Activated naive CD4-positive, alpha-beta T cell treated with anti-CD3 and anti-CD28 coated beads for 36 hours (primary cell): ENCODE data around the gene HOXD12. TPM values are rescaled to one million over a fixed set of nuclear protein-coding genes. Genes with fewer than 3 reads are reported as not detected.

Source experiments
- CTCF ChIA-PET: fragments of 350-600 bp; sonication (Branson Sonifier 250); formaldehyde crosslinking; loops from one replicate; lab custom pipeline; 2021; ENCODE audit warnings: antibody characterized with exemption; lab: Charles Lee
- DNase-seq: peaks from one replicate; pipeline ENCODE4 v3.0.0-alpha.2; 2020
- H3K27ac Mint-ChIP-seq: one replicate; pipeline ENCODE4 v1.8.0; 2021; ENCODE audit warnings: mild to moderate bottlenecking, mixed read lengths
- H3K27me3 Mint-ChIP-seq: one replicate; pipeline ENCODE4 v1.8.0; 2021; ENCODE audit warnings: low read depth, mixed read lengths
- H3K36me3 Mint-ChIP-seq: one replicate; pipeline ENCODE4 v1.8.0; 2021; ENCODE audit warnings: low read depth, mixed read lengths
- H3K4me1 Mint-ChIP-seq: one replicate; pipeline ENCODE4 v1.8.0; 2021; ENCODE audit warnings: low read depth, mixed read lengths
- H3K4me3 Mint-ChIP-seq: one replicate; pipeline ENCODE4 v1.8.0; 2021; ENCODE audit warnings: mild to moderate bottlenecking, moderate library complexity, mixed read lengths
- H3K9me3 Mint-ChIP-seq: one replicate; pipeline ENCODE4 v1.8.0; 2021; ENCODE audit warnings: mixed read lengths
- intact Hi-C: fragments of 100-400 bp; cut with micrococcal nuclease; formaldehyde crosslinking; loops from one replicate; pipeline ENCODE4 v1.15.1; 2023
- total RNA-seq, 2 experiments: library from RNA; stranded (reverse); gene quantifications; one replicate each; pipeline ENCODE4 v1.2.3, GENCODE V29; 2021

Gene HOXD12
- total RNA-seq, 2 experiments from 2014 or later = not detected

DNA sequence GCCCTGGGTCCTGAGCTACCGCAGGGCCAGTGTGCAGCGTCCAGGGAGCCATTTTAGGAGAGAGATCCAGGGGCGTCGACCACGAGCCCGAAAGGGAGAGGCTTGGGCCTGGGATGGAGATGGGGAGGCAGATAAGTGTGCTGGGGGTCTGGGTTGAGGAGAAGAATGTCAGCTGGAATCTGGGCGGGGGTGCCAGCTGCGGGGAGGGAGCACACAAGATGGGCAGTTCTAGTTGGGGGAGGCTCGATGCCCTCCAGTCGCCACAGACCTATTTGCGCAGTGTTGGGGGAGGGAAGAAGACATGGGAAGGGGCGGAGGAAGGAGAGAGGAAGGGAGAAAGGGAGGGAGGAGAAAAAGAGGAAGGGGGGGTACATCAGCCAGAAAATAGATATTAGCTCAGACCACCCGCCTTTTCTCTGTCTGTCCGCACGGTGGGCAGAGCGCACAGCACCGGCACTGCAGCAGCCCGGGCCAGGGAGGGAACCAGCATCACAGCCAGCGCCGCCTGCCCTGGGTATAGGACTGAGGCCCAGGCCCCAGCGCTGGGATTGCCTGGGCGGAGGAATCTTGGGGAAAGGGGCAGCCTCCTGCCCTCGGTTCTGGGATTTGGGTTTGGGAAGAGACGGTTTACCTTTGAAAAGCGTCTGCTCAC is 5.6 kb downstream of the HOXD12 start:
- Mint-ChIP-seq H3K9me3 (peaks cover 1% of the 10 kb centered on the region), H3K36me3 (peaks cover 3% of the 10 kb centered on the region), H3K4me1 (peaks cover 36% of the 10 kb centered on the region), H3K27me3 (peaks cover 79% of the 10 kb centered on the region), H3K4me3 (no peak overlapping the region), H3K27ac (no peak overlapping the region)
- intact Hi-C loops = no loop called here
- CTCF ChIA-PET = interaction anchor here (0.7 to 1.4 kb wide), 2 partner anchors 22 to 36 kb away, joined by 3 to 4 read pairs; no protein-coding TSS in a partner anchor
- no peak for DNase-seq

DNA sequence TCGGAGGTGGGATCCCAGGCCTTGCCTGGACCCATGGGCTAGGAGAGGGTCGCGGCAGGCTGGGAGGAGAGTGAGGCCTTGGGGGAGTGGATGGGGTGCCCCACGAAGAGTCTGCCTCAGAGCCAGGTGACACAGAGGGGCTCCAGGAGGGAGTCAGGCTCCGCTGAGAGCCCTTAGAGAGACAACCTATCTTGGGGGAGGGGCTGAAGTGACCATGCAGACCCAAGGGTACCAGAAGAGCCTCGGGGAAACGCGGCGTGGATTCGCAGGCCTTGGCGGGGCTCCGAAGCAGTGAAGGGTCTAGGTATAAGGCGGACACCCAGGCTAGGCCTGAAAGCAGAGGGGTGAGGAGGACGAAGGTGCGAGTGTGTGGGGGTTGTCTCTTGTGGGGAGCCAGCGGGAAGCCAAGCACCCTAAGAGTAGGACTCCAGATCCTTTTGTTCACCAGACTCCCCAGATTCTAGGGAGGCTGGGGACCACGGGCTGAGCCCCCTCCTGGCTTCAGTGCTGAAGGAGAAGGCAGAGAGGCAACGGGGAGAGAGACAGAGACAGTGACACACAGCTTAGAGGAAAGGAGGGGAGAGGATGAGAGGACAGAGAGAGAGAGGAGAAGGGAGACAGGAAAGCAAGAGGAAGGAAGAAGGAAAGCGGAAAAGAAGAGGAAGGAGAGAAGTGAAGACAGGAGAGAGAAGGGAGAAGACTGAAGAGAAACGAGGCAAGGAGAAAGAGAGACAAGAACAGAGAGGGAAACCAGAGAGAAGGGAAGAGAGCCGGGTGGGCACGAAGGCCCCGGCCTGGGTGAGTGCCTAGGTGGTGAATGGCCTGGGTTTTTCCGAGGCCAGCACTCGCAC is 6.4 kb downstream of the HOXD12 start:
- H3K27me3 Mint-ChIP-seq = peaks cover 80% of the 10 kb centered on the region
- no peak for DNase-seq
- peaks cover 36% of the 10 kb centered on the region for H3K4me1 Mint-ChIP-seq
- peaks cover 1% of the 10 kb centered on the region for H3K9me3 Mint-ChIP-seq
- H3K36me3 Mint-ChIP-seq = peaks cover 3% of the 10 kb centered on the region
- H3K27ac Mint-ChIP-seq = no peak overlapping the region
- H3K4me3 Mint-ChIP-seq = peak overlapping the region; percentile 30
- intact Hi-C loops = loop anchor here (2.0 kb wide), 1 partner anchor 15 kb away; no protein-coding TSS in a partner anchor
- CTCF ChIA-PET = interaction anchor here (1.6 kb wide), 1 partner anchor 8 kb away, joined by 4 read pairs; no protein-coding TSS in a partner anchor

DNA sequence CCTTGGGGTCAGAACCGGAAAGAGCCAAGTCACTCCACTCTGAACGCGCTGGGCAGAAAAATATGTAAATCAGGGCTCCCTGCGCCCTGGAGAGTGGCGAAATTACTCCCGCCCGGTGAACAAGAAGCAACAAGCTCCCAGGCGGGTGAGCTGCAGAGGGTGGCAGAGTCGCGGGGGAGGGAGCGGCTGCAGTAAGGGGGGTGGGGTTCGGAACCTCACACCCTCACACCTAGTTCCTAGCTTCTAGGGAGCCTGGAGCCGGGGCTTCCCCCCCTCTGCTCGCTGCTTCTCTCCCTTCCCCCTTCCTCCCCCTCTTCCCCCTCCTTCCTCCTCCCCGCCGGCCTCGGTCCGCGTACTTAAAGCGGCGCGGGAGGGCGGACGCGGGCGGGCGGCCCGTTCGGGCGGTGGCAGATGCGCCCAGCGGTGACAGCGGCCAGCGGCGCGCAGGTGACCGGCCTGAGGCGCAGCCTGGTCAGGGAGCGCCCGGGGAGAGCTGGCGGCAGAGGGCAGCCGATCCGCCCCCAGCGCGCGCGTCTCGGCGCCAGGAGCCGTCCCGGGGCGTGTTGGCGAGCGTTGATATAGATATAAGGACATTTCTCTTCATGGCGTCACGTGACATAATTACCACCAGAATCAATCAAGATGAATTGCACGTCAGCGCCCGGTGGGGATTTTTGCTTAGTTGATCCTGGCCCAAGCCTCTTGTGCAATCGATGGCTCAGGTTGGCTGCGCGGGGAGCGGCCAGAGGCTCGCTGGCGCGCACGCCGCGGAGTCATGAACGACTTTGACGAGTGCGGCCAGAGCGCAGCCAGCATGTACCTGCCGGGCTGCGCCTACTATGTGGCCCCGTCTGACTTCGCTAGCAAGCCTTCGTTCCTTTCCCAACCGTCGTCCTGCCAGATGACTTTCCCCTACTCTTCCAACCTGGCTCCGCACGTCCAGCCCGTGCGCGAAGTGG is 7.3 kb downstream of the HOXD12 start, which contains the start of gene HOXD11:
Gene HOXD11 (plus strand): TSS at position 700 of the 959 bp plus-strand sequence. CDS start 76 bp downstream, at position 776.
- DNase-seq = peak; percentile 30
- CTCF ChIA-PET = interaction anchor here (1.6 kb wide), 1 partner anchor 9 kb away, joined by 4 read pairs; no protein-coding TSS in a partner anchor

DNA sequence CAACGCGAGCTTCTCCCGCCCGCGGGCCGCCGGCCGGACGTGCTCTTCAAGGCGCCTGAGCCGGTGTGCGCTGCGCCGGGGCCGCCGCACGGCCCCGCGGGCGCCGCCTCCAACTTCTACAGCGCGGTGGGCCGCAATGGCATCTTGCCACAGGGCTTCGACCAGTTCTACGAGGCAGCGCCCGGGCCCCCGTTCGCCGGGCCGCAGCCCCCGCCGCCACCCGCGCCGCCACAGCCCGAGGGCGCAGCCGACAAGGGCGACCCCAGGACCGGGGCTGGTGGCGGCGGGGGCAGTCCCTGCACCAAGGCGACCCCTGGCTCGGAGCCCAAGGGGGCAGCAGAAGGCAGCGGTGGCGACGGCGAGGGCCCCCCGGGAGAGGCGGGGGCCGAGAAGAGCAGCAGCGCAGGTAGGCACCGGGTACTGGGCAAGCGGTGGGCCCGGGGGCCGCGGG is 8.2 kb downstream of the HOXD12 start:
- Mint-ChIP-seq H3K36me3 (peaks cover 3% of the 10 kb centered on the region), H3K4me3 (no peak overlapping the region), H3K27ac (no peak overlapping the region), H3K4me1 (peaks cover 36% of the 10 kb centered on the region), H3K9me3 (peaks cover 1% of the 10 kb centered on the region), H3K27me3 (peaks cover 82% of the 10 kb centered on the region)
- no peak for DNase-seq
- CTCF ChIA-PET = interaction anchor here (1.6 kb wide), 1 partner anchor 10 kb away, joined by 4 read pairs; no protein-coding TSS in a partner anchor
- intact Hi-C loops = loop anchor here (2.0 kb wide), 1 partner anchor 13 kb away; no protein-coding TSS in a partner anchor

More for the DNA sequence above, 7.3 kb downstream of the HOXD12 start, which contains the start of gene HOXD11:
- no peak within 1 kb of the TSS for H3K27ac Mint-ChIP-seq
- H3K36me3 Mint-ChIP-seq = peaks cover 3% of the 10 kb centered on the region
- intact Hi-C loops = loop anchor here (2.0 kb wide), 1 partner anchor 14 kb away; no protein-coding TSS in a partner anchor
- H3K4me3 Mint-ChIP-seq = peak within 1 kb of the TSS; percentile 42
- peaks cover 81% of the 10 kb centered on the region for H3K27me3 Mint-ChIP-seq
- H3K9me3 Mint-ChIP-seq = peaks cover 1% of the 10 kb centered on the region
- H3K4me1 Mint-ChIP-seq = peaks cover 36% of the 10 kb centered on the region

DNA sequence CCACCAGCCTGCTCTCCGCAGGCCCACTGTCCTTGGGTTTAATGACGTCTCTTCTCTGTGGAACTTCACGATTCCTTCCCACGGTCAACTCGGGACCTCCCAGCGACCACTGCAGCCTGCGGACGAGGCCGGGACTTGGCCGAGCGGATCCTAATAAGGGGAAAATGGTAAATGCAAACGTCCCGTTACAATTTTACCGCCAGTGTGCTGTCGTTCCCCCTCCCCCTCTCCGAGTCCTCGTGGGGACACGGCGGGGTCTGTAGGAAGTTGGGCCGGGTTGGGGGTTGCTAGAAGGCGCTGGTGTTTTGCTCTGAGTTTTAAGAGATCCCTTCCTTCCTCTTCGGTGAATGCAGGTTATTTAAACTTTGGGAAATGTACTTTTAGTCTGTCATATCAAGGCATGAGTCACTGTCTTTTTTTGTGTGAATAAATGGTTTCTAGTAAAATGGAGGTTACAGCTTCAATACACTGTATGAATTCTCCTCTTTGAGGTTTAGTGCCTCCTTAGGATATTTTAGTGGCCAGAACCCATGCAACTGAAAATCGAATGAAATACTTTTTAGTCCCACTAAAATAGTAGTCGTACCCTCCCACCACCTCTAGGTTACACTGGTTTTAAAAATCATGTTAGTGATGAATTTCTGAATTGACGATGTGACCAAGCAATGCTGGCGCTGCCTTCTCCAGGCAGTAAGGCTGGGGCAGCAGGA is 9.8 kb downstream of the HOXD12 start:
- peak overlapping the region; percentile 46 for H3K27ac Mint-ChIP-seq

DNA sequence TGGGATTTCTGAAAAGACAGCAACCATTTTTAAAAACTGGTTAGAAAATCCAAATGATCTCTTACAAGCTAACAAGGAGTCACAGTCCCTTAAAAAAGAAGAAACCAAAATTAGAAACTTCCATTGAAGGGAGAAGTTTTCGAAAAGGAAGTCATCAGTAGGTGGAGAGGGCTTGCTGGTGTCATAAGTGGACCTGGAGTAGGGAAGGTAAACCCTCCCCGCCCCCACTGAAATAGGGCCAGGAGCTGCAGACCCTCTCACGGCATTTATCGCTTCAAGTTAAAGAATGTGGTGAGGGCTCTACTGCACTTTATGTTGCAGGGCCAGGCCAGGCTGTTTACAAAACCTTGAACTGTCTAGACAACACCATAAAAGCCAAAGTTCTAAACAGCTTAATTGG is 10.4 kb downstream of the HOXD12 start:
- Mint-ChIP-seq H3K4me1 (peaks cover 24% of the 10 kb centered on the region), H3K27me3 (peaks cover 85% of the 10 kb centered on the region), H3K27ac (no peak overlapping the region)

More for the DNA sequence above, 9.8 kb downstream of the HOXD12 start:
- peaks cover 1% of the 10 kb centered on the region for H3K9me3 Mint-ChIP-seq
- CTCF ChIA-PET = interaction anchor here (1.3 to 2.4 kb wide), 4 partner anchors 12 to 346 kb away, joined by 3 to 9 read pairs (median 6); no protein-coding TSS in a partner anchor
- H3K4me3 Mint-ChIP-seq = no peak overlapping the region
- peaks cover 85% of the 10 kb centered on the region for H3K27me3 Mint-ChIP-seq
- intact Hi-C loops = no loop called here
- H3K4me1 Mint-ChIP-seq = peaks cover 29% of the 10 kb centered on the region
- H3K36me3 Mint-ChIP-seq = peaks cover 5% of the 10 kb centered on the region
- no peak for DNase-seq

DNA sequence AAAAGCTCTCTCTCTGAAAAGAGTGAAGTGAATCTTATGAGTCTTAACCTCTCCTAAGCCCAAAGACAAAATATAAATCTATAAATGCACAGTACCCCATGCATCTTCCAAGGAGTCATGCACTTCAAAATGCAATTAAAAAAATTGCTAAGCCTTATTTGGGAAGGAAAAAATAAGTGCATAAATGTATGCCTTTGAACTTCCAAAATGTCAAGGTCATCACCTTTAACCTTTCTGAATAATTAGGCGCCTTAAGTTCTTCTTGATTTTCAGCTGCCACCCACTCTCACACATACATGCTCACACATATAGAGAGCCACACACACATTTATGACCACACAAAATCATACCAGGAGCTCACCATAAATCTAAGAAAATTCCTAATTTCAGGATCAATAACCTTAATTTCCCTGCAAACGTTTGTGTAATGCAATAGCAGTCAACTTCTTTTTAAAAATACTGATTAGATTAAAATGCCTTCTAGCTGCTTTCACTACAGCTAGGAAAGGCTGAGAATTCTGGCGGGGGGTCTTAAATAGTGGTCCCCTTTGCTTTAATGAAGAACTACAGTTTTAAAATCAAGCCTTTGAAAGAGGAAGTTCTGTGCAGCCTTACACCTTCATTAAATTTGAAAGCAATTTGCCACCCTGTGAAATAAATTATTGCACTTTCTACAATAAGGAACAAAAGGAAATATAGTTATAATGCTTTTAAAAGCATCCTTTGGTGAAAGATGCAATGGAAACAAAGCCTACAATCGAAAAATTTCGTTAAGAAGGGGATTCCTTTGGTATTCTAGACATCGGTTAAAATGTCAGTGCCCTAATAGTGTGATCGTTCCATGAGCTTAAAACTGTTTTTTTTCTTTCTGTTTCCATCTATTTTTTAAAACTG is 11.1 kb downstream of the HOXD12 start:
- no peak overlapping the region for H3K27ac Mint-ChIP-seq
- no peak for DNase-seq
- CTCF ChIA-PET = interaction anchor here (0.7 to 2.4 kb wide), 10 partner anchors 13 to 747 kb away, joined by 3 to 9 read pairs (median 4); no protein-coding TSS in a partner anchor
- intact Hi-C loops = loop anchor here (2.0 to 5.0 kb wide), 3 partner anchors 16 to 33 kb away; partner anchors contain the start of gene HOXD8
- H3K4me1 Mint-ChIP-seq = peaks cover 21% of the 10 kb centered on the region
- H3K4me3 Mint-ChIP-seq = no peak overlapping the region
- H3K27me3 Mint-ChIP-seq = peaks cover 82% of the 10 kb centered on the region
- H3K9me3 Mint-ChIP-seq = peaks cover 1% of the 10 kb centered on the region
- H3K36me3 Mint-ChIP-seq = peaks cover 6% of the 10 kb centered on the region

More for the DNA sequence above, 10.4 kb downstream of the HOXD12 start:
- H3K4me3 Mint-ChIP-seq = no peak overlapping the region
- CTCF ChIA-PET = interaction anchor here (0.7 to 2.4 kb wide), 7 partner anchors 13 to 746 kb away, joined by 3 to 9 read pairs (median 5); no protein-coding TSS in a partner anchor
- H3K36me3 Mint-ChIP-seq = peaks cover 6% of the 10 kb centered on the region
- intact Hi-C loops = loop anchor here (2.0 to 5.0 kb wide), 3 partner anchors 15 to 33 kb away; partner anchors contain the start of gene HOXD8
- H3K9me3 Mint-ChIP-seq = peaks cover 1% of the 10 kb centered on the region
- no peak for DNase-seq

DNA sequence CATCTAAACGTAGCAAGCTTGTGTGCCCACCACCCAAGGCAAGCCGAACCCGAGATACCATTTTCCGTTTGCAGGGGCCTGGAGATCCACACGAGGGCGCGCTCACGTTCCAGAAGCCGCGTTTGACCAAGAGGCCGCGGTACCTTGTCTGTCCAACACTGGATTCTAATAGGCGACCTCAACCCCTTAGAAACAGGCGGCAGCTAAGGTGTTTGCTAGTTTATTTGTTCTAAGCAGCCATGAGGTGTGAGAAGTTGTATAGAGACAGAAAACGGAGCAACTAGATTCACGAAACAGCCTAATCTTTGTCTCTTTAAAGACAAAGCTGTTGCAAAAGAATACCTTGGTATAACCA is 11.7 kb downstream of the HOXD12 start:
- CTCF ChIA-PET = interaction anchor here (0.8 to 2.4 kb wide), 6 partner anchors 14 to 344 kb away, joined by 3 to 9 read pairs (median 6); no protein-coding TSS in a partner anchor
- Mint-ChIP-seq H3K27ac (no peak overlapping the region), H3K4me3 (no peak overlapping the region), H3K9me3 (peaks cover 1% of the 10 kb centered on the region), H3K4me1 (peaks cover 15% of the 10 kb centered on the region), H3K27me3 (peaks cover 80% of the 10 kb centered on the region), H3K36me3 (peaks cover 6% of the 10 kb centered on the region)
- intact Hi-C loops = loop anchor here (2.0 to 5.0 kb wide), 3 partner anchors 16 to 34 kb away; partner anchors contain the start of gene HOXD8
- DNase-seq = no peak

DNA sequence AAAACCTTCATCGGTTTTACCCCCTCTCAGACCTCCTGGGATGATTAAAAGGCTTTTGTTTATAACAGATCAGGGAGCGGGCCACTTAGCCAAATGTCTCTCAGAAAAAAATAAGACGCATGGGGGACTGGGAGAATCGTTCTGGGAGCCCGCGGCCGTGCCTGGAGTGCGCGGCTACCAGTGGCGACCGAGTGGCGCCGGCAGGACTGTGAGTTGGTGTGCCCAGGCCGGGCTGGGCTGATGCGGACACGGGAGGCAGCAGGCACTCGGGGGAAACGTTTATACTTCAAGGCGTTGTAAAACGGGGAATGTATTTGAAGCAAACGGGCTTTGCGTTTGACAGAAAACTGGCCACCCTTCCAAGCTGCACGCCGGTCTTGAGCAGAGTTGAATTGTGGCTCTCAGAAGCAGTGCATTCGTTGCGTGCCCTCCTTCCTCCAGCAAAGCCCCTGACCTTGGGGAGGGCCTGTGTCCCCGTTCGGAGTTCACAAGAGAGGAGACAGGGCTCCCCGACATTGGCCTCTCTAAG is 12.3 kb downstream of the HOXD12 start:
- peaks cover 13% of the 10 kb centered on the region for H3K4me1 Mint-ChIP-seq
- H3K27ac Mint-ChIP-seq = no peak overlapping the region

More for the DNA sequence above, 12.3 kb downstream of the HOXD12 start:
- CTCF ChIA-PET = interaction anchor here (0.9 to 2.4 kb wide), 2 partner anchors 15 to 38 kb away, joined by 3 to 9 read pairs; no protein-coding TSS in a partner anchor
- H3K27me3 Mint-ChIP-seq = peaks cover 84% of the 10 kb centered on the region
- H3K4me3 Mint-ChIP-seq = no peak overlapping the region
- intact Hi-C loops = loop anchor here (2.0 to 5.0 kb wide), 3 partner anchors 17 to 35 kb away; partner anchors contain the start of gene HOXD8
- no peak for DNase-seq
- H3K9me3 Mint-ChIP-seq = peaks cover 2% of the 10 kb centered on the region
- peaks cover 6% of the 10 kb centered on the region for H3K36me3 Mint-ChIP-seq
